Endothelial cell of hepatic sinusoid (primary cell): ENCODE results near the gene FAM25G.

ENCODE experiments used
- in situ Hi-C: cut with HindIII; loops from 2 replicates; pipeline ENCODE4 v1.10.0; 2017; ENCODE audit warnings: low sequenced_read_pairs

Gene FAM25G

DNA sequence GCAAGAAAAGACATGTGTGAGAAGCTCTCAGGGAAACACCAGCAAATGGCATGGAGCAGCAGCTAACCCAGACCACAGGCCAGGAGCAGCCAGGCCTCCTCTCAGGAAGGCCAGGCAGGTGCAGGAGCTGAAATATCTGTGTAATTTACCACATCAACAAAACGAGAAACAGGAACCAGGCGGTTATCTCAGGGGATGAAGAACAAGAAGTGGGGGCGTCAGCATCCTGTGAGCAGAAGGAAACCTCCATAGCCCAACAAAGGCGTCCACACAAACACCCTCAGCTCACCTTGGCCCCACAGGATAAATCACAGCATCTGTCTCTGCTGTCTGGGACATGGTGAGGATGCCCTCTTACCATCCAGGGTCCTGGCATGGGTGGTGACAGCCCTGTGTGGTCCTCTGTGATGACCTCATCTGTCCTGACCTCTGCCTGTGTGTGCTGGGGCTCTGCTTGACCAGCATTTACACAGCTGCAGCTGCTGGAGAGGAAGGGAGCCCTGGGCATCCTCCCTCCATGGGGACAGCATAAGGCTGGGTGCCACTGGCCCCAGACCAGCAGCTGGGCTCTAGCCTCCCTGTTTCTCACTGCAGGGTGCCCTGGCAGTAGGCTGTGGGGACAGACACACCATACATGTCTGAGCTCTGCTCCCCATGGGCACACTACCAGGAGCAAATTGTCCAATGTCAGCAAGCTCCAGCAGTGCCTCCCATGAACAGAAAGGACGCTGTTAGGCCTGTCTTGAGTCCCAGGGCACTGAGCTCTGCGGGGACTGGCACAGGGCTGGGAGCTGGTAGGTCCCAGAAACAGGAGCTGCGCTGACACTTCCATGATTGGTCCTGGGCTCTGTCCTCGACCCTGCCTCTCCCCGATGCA lies 42.2 kb downstream of the FAM25G start:
- in situ Hi-C loops = no loop called here

DNA sequence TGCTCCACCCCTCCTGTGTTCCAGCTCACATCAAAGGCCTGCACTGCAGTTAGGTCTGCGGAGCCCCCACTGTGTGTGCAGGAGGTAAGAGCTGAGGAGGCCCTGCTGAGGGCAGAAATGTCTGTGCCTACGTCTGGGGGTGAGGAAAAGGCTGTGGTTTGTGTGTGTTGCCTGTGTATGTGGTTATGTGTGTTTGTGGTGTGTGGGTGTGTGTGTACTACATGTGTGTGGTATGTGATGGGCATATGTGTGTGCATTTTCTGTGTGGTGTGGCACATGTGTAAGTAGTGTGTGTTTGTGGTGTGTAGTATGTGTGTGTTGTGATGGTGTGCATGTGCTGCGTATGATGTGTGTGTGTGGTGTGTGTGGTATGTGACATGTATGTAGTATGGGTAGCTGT lies 43.8 kb downstream of the FAM25G start:
- in situ Hi-C loops = no loop called here

GRCh38 chr10:47447209-47447608 lies 44.3 kb downstream of the FAM25G start:
- in situ Hi-C loops = no loop called here

DNA sequence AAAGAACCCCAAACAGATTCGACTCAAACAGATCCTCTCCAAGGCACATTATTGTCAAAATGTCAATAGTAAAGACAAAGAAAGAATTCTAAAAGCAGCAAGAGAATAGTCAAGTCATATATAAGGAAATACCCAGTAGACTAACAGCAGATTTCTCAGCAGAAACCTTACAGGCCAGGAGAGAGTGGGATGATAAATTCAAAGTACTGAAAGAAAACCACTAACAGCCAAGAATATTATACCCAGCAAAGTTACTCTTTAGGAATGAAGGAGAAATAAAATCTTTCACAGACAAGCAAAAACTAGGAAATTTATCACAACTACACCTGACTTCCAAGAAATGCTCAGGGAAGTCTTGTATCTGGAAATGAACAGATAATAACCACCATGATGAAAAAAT lies 45.8 kb downstream of the FAM25G start:
- in situ Hi-C loops = no loop called here

GRCh38 chr10:47444047-47444446 lies 47.5 kb downstream of the FAM25G start:
- in situ Hi-C loops = no loop called here

DNA sequence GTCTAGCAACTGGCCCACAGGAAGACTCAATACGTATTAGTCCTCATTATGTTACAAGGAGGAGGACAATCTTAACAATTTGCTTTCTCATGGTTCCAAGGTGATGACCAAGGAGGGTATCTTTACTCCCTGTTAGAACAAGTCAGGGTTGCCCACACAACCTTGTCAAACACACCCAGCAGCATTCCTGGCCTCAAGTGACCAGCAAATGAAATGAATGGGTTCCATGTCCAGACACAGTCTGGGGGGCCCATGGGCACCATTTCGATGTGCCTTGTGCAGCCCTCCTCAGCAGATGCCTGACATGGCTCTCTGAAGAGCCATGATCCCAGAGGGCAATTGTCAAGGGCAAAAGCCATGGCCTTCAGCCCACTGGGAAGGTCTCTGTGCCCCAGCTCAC lies 48.4 kb downstream of the FAM25G start:
- in situ Hi-C loops = no loop called here

DNA sequence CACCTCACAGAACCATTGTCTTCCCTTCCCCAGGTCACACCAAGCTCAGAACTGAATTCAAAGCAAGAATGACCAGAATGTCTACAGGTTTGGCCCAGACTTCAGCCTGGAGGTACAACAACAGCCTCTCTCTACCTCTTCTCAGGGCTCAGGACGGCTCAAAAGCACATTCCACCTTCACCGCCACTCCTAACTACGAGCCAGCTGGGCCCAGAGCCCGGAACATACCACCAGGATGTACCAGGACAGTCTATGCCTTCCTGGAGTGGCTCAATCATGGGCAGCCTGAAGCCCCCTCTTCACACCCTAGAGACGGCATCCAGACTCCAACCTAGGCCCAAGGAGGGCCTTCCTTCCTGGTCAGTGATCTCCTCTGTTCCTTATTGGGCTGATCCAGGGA lies 49.1 kb downstream of the FAM25G start:
- in situ Hi-C loops = no loop called here

GRCh38 chr10:47441938-47442337 lies 49.6 kb downstream of the FAM25G start:
- in situ Hi-C loops = no loop called here

GRCh38 chr10:47440207-47440606 lies 51.3 kb downstream of the FAM25G start:
- in situ Hi-C loops = no loop called here

DNA sequence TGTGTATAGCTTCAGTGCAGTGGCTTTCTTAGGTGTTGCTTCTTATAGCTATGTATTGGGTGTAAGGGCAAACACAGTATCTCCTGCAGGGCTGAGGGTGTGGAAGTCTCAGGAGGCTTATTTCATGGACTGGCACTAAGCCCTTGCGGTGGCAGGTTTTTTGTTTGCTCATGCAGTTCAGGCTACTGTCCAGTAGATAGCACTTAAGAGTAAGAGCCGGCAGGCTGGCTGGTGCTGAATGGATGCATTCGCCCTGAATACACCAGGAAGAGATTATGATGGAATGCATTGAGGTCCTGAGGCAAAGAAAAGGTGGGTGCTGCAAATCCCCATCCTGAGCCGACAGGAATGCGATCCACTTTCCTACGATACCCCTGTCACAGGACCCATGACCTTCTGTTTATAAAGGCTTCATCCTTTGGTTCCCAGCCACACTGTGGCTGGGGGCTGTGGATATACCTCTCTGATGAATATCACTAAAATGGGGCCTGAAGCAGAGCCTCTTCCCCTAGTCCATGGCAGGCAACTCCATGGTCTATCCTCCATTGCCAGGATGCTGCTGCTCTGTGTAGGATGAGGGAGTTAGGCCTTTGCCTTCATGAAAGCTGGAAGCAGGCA lies 52.5 kb downstream of the FAM25G start:
- in situ Hi-C loops = no loop called here
